ENCODE results near the gene CXCL14.

DNA sequence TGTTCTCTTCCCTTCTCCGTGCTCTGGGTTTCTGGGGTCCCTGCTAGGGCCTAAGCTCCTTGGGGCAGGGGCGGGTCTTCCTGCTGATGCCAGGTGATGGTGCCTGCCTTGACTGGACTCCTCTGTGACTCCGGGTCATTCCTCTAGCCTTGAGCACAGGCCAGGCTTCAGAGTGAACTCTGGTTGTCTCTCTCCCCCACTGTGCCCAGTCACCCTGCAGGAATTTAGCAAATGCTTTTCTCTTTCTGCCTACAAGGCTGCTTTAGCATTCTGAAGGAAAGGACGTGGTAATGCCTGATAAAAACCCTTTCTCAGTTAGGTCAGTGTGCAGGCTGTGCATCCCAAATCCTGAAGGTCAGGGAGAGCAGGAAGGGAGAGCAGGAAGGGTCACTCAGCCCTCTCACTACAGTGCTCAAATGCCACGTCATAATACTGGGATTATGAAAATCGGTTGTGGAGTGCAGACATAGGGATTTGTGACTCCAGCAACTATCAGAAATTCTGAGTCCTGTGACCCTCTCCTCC, 2.7 kb downstream of the CXCL14 start:
- TF ChIP-seq, protein P1, sequence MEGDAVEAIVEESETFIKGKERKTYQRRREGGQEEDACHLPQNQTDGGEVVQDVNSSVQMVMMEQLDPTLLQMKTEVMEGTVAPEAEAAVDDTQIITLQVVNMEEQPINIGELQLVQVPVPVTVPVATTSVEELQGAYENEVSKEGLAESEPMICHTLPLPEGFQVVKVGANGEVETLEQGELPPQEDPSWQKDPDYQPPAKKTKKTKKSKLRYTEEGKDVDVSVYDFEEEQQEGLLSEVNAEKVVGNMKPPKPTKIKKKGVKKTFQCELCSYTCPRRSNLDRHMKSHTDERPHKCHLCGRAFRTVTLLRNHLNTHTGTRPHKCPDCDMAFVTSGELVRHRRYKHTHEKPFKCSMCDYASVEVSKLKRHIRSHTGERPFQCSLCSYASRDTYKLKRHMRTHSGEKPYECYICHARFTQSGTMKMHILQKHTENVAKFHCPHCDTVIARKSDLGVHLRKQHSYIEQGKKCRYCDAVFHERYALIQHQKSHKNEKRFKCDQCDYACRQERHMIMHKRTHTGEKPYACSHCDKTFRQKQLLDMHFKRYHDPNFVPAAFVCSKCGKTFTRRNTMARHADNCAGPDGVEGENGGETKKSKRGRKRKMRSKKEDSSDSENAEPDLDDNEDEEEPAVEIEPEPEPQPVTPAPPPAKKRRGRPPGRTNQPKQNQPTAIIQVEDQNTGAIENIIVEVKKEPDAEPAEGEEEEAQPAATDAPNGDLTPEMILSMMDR (IDR thresholded peaks at IDR 0.05), result no peak
- no peak for TF ChIP-seq POLR2A (IDR thresholded peaks at IDR 0.05)
